ENCODE data around the gene KCNB1. TPM values are rescaled to one million over a fixed set of nuclear protein-coding genes. Genes with fewer than 3 reads are reported as not detected.

The KCNB1 gene
- total RNA-seq, 1 experiment from 2014 or later = 0.68 TPM

DNA sequence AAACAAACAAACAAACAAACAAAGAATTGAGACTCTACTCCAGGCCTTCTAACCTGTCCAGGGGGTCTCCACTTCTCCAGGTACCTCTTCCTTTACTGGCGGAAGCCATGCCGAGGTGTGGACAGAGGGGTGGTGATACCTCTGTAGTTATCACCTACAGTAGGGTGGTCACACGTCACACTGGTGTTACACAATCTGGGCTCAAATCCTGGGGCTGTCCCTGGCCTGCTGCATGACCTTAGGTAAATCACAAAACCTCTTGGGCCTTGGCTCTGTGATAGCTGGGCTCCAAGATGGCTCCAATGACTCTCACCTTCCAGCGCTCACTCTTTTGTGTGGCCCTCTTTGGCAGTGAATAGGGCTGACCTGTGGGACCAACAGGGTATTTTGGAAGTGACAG is 127.8 kb downstream of the KCNB1 start:
- H4K20me1 ChIP-seq (ENCODE audit: control insufficient read depth, insufficient read depth, insufficient read length) = no peaks in the 10 kb centered on the region
- no peaks in the 10 kb centered on the region for H3K36me3 Mint-ChIP-seq (ENCODE audit: insufficient read depth in 1 of 3, low read depth in 3 of 3)
- no peaks in the 10 kb centered on the region for H3K9me3 ChIP-seq (ENCODE audit: control insufficient read depth, low read depth, low read length)
- TF ChIP-seq, protein P1, sequence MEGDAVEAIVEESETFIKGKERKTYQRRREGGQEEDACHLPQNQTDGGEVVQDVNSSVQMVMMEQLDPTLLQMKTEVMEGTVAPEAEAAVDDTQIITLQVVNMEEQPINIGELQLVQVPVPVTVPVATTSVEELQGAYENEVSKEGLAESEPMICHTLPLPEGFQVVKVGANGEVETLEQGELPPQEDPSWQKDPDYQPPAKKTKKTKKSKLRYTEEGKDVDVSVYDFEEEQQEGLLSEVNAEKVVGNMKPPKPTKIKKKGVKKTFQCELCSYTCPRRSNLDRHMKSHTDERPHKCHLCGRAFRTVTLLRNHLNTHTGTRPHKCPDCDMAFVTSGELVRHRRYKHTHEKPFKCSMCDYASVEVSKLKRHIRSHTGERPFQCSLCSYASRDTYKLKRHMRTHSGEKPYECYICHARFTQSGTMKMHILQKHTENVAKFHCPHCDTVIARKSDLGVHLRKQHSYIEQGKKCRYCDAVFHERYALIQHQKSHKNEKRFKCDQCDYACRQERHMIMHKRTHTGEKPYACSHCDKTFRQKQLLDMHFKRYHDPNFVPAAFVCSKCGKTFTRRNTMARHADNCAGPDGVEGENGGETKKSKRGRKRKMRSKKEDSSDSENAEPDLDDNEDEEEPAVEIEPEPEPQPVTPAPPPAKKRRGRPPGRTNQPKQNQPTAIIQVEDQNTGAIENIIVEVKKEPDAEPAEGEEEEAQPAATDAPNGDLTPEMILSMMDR (conservative IDR thresholded peaks at IDR 0.05) = no peak
- no peak overlapping the region for H3K27ac ChIP-seq (ENCODE audit: insufficient read length, low read depth, low read length)
- no peak overlapping the region for H3K23ac ChIP-seq (ENCODE audit: insufficient read length, low read depth, low read length)
- no peak overlapping the region for H3T11ph ChIP-seq (ENCODE audit: low read length)
- H2BK5ac ChIP-seq (ENCODE audit: insufficient read length, low read length) = no peak overlapping the region
- no peaks in the 10 kb centered on the region for H3K23me2 ChIP-seq (ENCODE audit: insufficient read length, low read depth, low read length, poor library complexity, severe bottlenecking)
- H4K8ac ChIP-seq (replicated peaks; ENCODE audit: insufficient read length, low read depth, low read length) = no peak overlapping the region
- no peak overlapping the region for H2BK20ac ChIP-seq (ENCODE audit: low read depth, low read length, poor library complexity, severe bottlenecking)
- H3K14ac ChIP-seq (ENCODE audit: insufficient read depth, low read length) = no peak overlapping the region
- H3K56ac ChIP-seq (ENCODE audit: insufficient read length, low read depth, low read length) = no peak overlapping the region
- no peak overlapping the region for H2BK120ac ChIP-seq (ENCODE audit: low read depth, low read length, poor library complexity, severe bottlenecking)
- no peak overlapping the region for H2AK5ac ChIP-seq (ENCODE audit: insufficient read length, low read length)
- WGBS (ENCODE audit: extremely low coverage, insufficient read length, low lambda C conversion rate) = no CpG with 5 or more reads among the region's 4 CpGs
- no peaks in the 10 kb centered on the region for H3K4me1 ChIP-seq (ENCODE audit: insufficient read depth, low read length)
- peak overlapping the region in 1 of 3 experiments; percentile 48; a peak in 1 of 7 replicates for H3K27ac Mint-ChIP-seq
- H3K4me3 Mint-ChIP-seq = no peak overlapping the region
- no peaks in the 10 kb centered on the region for H3K79me2 ChIP-seq (ENCODE audit: insufficient read depth, low read length)
- no peaks in the 10 kb centered on the region for H3K27me3 ChIP-seq (ENCODE audit: insufficient read depth, low read length)
- DNase-seq = no peak
- H2AFZ ChIP-seq (ENCODE audit: low read length) = no peak overlapping the region
- H3K4ac ChIP-seq (ENCODE audit: low read depth, low read length) = no peak overlapping the region
- H4K91ac ChIP-seq (ENCODE audit: insufficient read length, low read depth, low read length) = no peak overlapping the region
- H3K4me1 Mint-ChIP-seq = no peaks in the 10 kb centered on the region
- no peak overlapping the region for H2BK15ac ChIP-seq (ENCODE audit: low read depth, low read length)
- no peak overlapping the region for H3K9ac ChIP-seq (ENCODE audit: extremely low read depth, insufficient read length, low read length)
- no peaks in the 10 kb centered on the region for H3K27me3 Mint-ChIP-seq (ENCODE audit: low read depth)
- H3K79me1 ChIP-seq (ENCODE audit: insufficient read depth, low read depth, low read length, poor library complexity, severe bottlenecking) = no peaks in the 10 kb centered on the region
- no peaks in the 10 kb centered on the region for H3K9me3 Mint-ChIP-seq
- H4K5ac ChIP-seq (ENCODE audit: insufficient read length, low read depth, low read length) = no peak overlapping the region
- H2BK12ac ChIP-seq (ENCODE audit: insufficient read length, low read depth, low read length) = no peak overlapping the region
- H3K4me2 ChIP-seq (ENCODE audit: insufficient read depth, insufficient read length, low read length) = no peak overlapping the region
- no peak overlapping the region for H3K18ac ChIP-seq (ENCODE audit: insufficient read length, low read depth, low read length)

All from H9 (cell line).